Measurements from ENCODE around the gene WDR93. TPM values are rescaled to one million over a fixed set of nuclear protein-coding genes. Genes with fewer than 3 reads are reported as not detected.

WDR93 gene
- total and polyA plus RNA-seq, 2 of the 4 experiments (the other 2 are of a cell fraction) = not detected

- Histone ChIP-seq H3K9me3 (ENCODE audit: control insufficient read depth, insufficient read depth, low read length) (no peaks in the 10 kb centered on the region), H3K56ac (ENCODE audit: extremely low read depth, insufficient read depth, low read length) (no peak overlapping the region), H2AFZ (replicated peaks; ENCODE audit: low read length, poor library complexity) (no peak overlapping the region), H2BK20ac (ENCODE audit: low read depth, low read length) (no peak overlapping the region), H3K18ac (ENCODE audit: low read depth, low read length) (no peak overlapping the region), H3K36me3 (ENCODE audit: control insufficient read depth, insufficient read depth, low read length) (no peaks in the 10 kb centered on the region), H4K20me1 (ENCODE audit: insufficient read depth, low read length) (no peaks in the 10 kb centered on the region), H3K9ac (ENCODE audit: low read depth, low read length) (no peak overlapping the region), H2BK5ac (ENCODE audit: low read depth, low read length, poor library complexity, severe bottlenecking) (no peak overlapping the region), H3K79me1 (ENCODE audit: low read depth in 1 of 2, low read length in 2 of 2) (no peaks in the 10 kb centered on the region), H3K9me1 (ENCODE audit: insufficient read depth, low read length) (0 out of 2 replicates have a peak, but pooled peaks cover 2% of the 10 kb centered on the region), H3K4me2 (ENCODE audit: low read depth, low read length) (no peak overlapping the region), H4K8ac (ENCODE audit: low read depth in 2 of 2, low read length in 2 of 2) (no peak overlapping the region), H4K5ac (ENCODE audit: low read depth, low read length) (no peak overlapping the region), H4K91ac (ENCODE audit: insufficient read depth, low read depth, low read length) (no peak overlapping the region), H3K4me1 (ENCODE audit: control insufficient read depth, insufficient read depth, low read length) (no peaks in the 10 kb centered on the region), H2BK120ac (ENCODE audit: low read depth, low read length) (no peak overlapping the region), H3K27me3 (ENCODE audit: control insufficient read depth, insufficient read depth, low read length) (no peaks in the 10 kb centered on the region), H2AK5ac (ENCODE audit: low read depth, low read length) (no peak overlapping the region), H3K27ac (ENCODE audit: insufficient read depth, low read length) (no peak overlapping the region), H3K14ac (replicated peaks; ENCODE audit: low read depth, low read length) (no peak overlapping the region), H3K23ac (ENCODE audit: low read depth, low read length) (no peak overlapping the region), H3K4ac (ENCODE audit: low read depth, low read length) (no peak overlapping the region), H2AK9ac (replicated peaks; ENCODE audit: low read depth, low read length, poor library complexity) (no peak overlapping the region), H3K4me3 (ENCODE audit: insufficient read depth, low read depth, low read length) (no peak overlapping the region), H2BK15ac (ENCODE audit: low read depth, low read length) (no peak overlapping the region)
- intact Hi-C loops (cut with micrococcal nuclease) (no loop called here), in situ Hi-C loops (cut with MboI; ENCODE audit: low sequenced_read_pairs) (no loop called here), dilution Hi-C loops (cut with HindIII; ENCODE audit: low sequenced_read_pairs, unreplicated experiment) (no loop called here)
- no peak for TF ChIP-seq MXI1 (IDR thresholded peaks at IDR 0.05; ENCODE audit: borderline replicate concordance, low read depth, low read length)
- TF ChIP-seq RAD21 (IDR thresholded peaks at IDR 0.05; ENCODE audit: low read length) = no peak
- no peak for TF ChIP-seq USF2 (IDR thresholded peaks at IDR 0.05; ENCODE audit: low read depth, low read length)
- TF ChIP-seq FOS (IDR thresholded peaks at IDR 0.05; ENCODE audit: low read depth, low read length) = no peak
- TF ChIP-seq MAZ (IDR thresholded peaks at IDR 0.05; ENCODE audit: borderline replicate concordance, low read depth, low read length) = no peak
- TF ChIP-seq POLR2A (IDR thresholded peaks at IDR 0.05; ENCODE audit: low read depth, low read length) = no peak
- TF ChIP-seq RCOR1 (IDR thresholded peaks at IDR 0.05; ENCODE audit: insufficient replicate concordance, low read length) = no peak
- TF ChIP-seq CTCF (conservative IDR thresholded peaks at IDR 0.05; ENCODE audit: low read depth, low read length) = no peak
- no peak for TF ChIP-seq RFX5 (IDR thresholded peaks at IDR 0.05; ENCODE audit: low read depth, low read length)
- no peak for TF ChIP-seq CHD1 (IDR thresholded peaks at IDR 0.05; ENCODE audit: low read depth, low read length)
- TF ChIP-seq CEBPB (IDR thresholded peaks at IDR 0.05; ENCODE audit: low read depth, low read length) = no peak
- TF ChIP-seq NFE2L2 (IDR thresholded peaks at IDR 0.05; ENCODE audit: low read depth, low read length) = no peak
- TF ChIP-seq MAFK (IDR thresholded peaks at IDR 0.05; ENCODE audit: low read depth, low read length) = no peak
- no peak for TF ChIP-seq SMC3 (IDR thresholded peaks at IDR 0.05; ENCODE audit: low read depth, low read length)
- no peak for TF ChIP-seq BHLHE40 (IDR thresholded peaks at IDR 0.05; ENCODE audit: low read depth, low read length)
- TF ChIP-seq ELK1 (IDR thresholded peaks at IDR 0.05; ENCODE audit: borderline replicate concordance, low read depth, low read length) = no peak
- WGBS, 2 experiments (ENCODE audit: extremely low coverage in 2 of 2, insufficient read length in 1 of 2) = 100% methylated on average over 1 of the region's 4 CpGs; no CpG with 5 or more reads in 1 of the 2 experiments
- ChIA-PET CTCF (no interaction called here), POLR2A (ENCODE audit: unreplicated experiment) (no interaction called here)
- BruUV-seq (replicated peaks) = no TSS peak
- ATAC-seq (ENCODE audit: low read depth) = no peak
- no peak for DNase-seq
Observed at GRCh38 chr15:89674526-89674925, 16.1 kb upstream of the WDR93 start.

All from IMR-90 (cell line).